Activated CD8-positive, alpha-beta memory T cell treated with anti-CD3 and anti-CD28 coated beads, Interleukin-2, amount 10 ng/mL, durations not matched to agents 7 days and 5 days (primary cell): ENCODE measurements around the gene RPS27. TPM values are rescaled to one million over a fixed set of nuclear protein-coding genes. Genes with fewer than 3 reads are reported as not detected.
A peak's percentile ranks its signal among the peaks of the same experiment; 100 is the strongest.

ENCODE experiments used
- ATAC-seq: fragments of 150-1000 bp; cut with Tn5 transposase; one replicate; pipeline ENCODE4 v1.10.0; 2021; ENCODE audit warnings: moderate library complexity
- CTCF ChIA-PET: fragments of 350-600 bp; sonication (Branson Sonifier 250); formaldehyde crosslinking; loops from one replicate; lab custom pipeline; 2021; ENCODE audit warnings: antibody characterized with exemption; lab: Charles Lee
- DNase-seq: peaks from one replicate; pipeline ENCODE4 v3.0.0-alpha.2; 2020
- H3K27ac Mint-ChIP-seq: one replicate; pipeline ENCODE4 v1.8.0; 2021; ENCODE audit warnings: mild to moderate bottlenecking, mixed read lengths
- H3K27me3 Mint-ChIP-seq: one replicate; pipeline ENCODE4 v1.8.0; 2021; ENCODE audit warnings: mixed read lengths
- H3K36me3 Mint-ChIP-seq: one replicate; pipeline ENCODE4 v1.8.0; 2021; ENCODE audit warnings: mild to moderate bottlenecking, mixed read lengths
- H3K4me1 Mint-ChIP-seq: one replicate; pipeline ENCODE4 v1.8.0; 2021; ENCODE audit warnings: mixed read lengths
- H3K4me3 Mint-ChIP-seq: one replicate; pipeline ENCODE4 v1.8.0; 2021; ENCODE audit warnings: mild to moderate bottlenecking, moderate library complexity, mixed read lengths
- H3K9me3 Mint-ChIP-seq: one replicate; pipeline ENCODE4 v1.8.0; 2022; ENCODE audit warnings: low read depth, mixed read lengths
- total RNA-seq, 2 experiments: library from RNA; stranded (reverse); gene quantifications; one replicate each; pipeline ENCODE4 v1.2.3, GENCODE V29; 2021

RPS27 gene
- 1,000 to 10,000 TPM; 1,223 to 1,678 TPM for total RNA-seq

DNA sequence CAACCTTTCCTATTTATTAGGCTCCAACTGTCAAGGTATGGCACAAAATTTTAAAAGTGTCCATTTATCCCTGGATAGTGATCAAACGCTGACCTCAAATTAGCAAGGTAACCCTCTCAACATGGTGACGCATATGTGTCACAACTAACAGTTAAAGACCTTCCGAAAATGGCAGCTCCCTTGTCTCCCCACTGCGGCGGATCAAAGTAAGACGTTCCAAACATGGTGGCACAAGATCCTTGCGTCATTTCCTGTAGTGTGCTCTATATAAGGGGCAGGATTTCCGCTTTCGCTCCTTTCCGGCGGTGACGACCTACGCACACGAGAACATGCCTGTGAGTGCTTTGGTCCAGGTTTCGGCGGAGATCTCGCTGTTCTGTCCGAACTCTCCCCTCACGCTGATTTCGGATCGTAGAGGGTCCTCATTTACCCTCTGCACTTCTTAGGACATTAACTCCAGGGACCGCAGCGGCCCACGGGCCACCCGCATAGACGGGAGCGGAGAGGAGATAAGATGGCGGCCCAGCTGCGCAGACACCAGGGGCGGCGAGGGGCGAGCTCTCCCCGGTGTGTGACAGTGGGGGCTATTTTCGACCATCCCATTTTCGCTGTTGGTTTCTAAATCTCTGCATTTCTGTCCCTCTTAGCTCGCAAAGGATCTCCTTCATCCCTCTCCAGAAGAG, at the start of gene RPS27:
Gene RPS27, plus strand, starts transcription at position 295 of the 683 bp plus-strand sequence. Its CDS starts 35 bp downstream, at position 330.
- peak within 1 kb of the TSS; percentile 98 for H3K4me3 Mint-ChIP-seq
- DNase-seq (peak; percentile 95), ATAC-seq (peak; percentile 82)
- peaks cover 1% of the 10 kb centered on the region for H3K9me3 Mint-ChIP-seq
- H3K27me3 Mint-ChIP-seq, result no peaks in the 10 kb centered on the region
- H3K27ac Mint-ChIP-seq, result peak within 1 kb of the TSS; percentile 99
- peaks cover 42% of the 10 kb centered on the region for H3K36me3 Mint-ChIP-seq
- H3K4me1 Mint-ChIP-seq, result peaks cover 45% of the 10 kb centered on the region
- CTCF ChIA-PET, result interaction anchor here (1.0 to 3.2 kb wide), 7 partner anchors 13 to 319 kb away, joined by 3 to 18 read pairs (median 4); partner anchors contain the start of genes JTB and SLC39A1

DNA sequence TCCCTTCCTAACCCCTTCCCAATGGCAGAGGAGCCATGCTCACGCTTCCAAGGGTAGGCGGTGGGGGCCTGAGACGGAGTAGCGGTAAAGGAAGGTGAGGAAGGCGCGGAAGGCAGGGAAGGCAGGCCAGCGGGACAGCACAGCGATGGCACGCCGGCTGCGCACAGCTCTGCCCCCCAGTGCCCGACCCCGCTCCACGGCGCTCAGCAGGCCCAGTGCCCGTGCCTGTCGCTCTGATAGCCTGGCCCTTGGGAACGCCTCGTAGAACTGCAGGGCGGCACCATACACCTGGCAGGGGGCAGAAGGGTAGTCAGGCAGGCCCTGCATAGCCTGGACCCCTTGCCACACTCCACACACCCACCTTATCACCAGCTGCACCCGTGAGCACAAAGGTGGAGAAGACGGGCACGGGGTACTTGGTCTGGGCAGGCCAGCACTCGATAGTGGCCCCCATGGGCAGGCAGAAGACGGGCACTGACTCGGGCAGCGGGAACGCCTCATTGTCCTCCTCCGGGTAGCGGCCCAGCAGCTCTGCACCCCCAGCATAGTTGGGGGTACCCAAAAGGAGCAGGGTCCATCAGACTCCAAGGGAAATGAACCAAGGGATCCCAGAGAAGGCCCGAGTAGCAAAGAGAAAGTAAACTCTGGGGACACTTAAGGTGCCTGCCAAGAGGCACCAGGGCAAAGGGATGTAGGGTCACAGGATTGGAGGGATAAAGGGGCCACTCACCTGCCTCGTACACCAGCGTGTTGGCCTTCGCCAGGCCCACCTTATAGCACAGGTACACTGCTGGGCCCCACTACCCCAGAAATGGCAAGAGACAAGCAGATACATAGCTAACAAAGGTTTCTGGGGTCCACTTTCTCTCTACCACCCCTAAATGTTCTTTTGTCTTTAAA, 48.5 kb upstream of the RPS27 start:
- ATAC-seq (no peak), DNase-seq (no peak)
- Mint-ChIP-seq H3K4me3 (no peak overlapping the region), H3K27ac (no peak overlapping the region), H3K27me3 (no peaks in the 10 kb centered on the region), H3K9me3 (no peaks in the 10 kb centered on the region), H3K36me3 (peaks cover 41% of the 10 kb centered on the region), H3K4me1 (peaks cover 25% of the 10 kb centered on the region)
- CTCF ChIA-PET, result no interaction called here

DNA sequence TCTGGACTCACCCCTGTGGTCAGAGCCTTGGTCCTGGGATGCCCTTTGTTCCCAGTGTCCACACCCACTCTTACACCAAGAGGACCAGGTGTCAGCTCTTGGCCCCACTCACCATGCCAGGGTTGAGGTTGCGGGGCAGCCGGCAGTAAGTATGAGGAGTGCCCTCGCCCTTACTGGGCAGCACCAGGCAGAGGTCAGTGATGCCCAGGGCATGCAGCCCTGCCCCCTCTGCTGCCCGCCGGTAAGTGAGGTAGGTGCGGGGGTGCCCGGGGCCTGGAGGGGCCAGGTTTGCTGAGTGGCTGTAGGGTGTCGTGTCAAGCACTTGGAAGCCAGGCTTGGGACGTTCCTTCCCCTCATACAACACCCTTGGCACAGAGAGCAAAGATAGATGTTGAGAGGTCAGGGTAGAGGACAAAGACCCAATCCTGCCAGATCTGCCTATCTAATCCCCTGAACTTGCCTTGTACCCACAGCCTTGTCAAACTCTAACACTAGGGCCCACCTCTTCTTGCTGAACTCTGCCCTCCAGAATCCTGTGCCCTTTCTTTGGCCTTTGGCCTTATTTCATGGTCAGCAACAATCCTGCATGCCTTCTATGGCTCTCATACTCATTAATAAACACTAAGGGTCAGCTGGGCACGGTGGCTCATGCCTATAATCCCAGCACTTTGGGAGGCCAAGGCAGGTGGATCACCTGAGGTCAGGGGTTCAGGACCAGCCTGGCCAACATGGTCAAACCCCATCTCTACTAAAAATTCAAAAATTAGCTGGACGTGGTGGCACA, 47.6 kb upstream of the RPS27 start:
- no peak overlapping the region for H3K4me3 Mint-ChIP-seq
- peak overlapping the region; percentile 62 for H3K27ac Mint-ChIP-seq
- peaks cover 33% of the 10 kb centered on the region for H3K36me3 Mint-ChIP-seq
- peaks cover 27% of the 10 kb centered on the region for H3K4me1 Mint-ChIP-seq
- ATAC-seq (no peak), DNase-seq (no peak)
- no peaks in the 10 kb centered on the region for H3K27me3 Mint-ChIP-seq
- CTCF ChIA-PET, result interaction anchor here (4.3 to 5.1 kb wide), 2 partner anchors 21 to 145 kb away, joined by 40 to 61 read pairs; partner anchors contain the start of gene GATAD2B
- H3K9me3 Mint-ChIP-seq, result no peaks in the 10 kb centered on the region

DNA sequence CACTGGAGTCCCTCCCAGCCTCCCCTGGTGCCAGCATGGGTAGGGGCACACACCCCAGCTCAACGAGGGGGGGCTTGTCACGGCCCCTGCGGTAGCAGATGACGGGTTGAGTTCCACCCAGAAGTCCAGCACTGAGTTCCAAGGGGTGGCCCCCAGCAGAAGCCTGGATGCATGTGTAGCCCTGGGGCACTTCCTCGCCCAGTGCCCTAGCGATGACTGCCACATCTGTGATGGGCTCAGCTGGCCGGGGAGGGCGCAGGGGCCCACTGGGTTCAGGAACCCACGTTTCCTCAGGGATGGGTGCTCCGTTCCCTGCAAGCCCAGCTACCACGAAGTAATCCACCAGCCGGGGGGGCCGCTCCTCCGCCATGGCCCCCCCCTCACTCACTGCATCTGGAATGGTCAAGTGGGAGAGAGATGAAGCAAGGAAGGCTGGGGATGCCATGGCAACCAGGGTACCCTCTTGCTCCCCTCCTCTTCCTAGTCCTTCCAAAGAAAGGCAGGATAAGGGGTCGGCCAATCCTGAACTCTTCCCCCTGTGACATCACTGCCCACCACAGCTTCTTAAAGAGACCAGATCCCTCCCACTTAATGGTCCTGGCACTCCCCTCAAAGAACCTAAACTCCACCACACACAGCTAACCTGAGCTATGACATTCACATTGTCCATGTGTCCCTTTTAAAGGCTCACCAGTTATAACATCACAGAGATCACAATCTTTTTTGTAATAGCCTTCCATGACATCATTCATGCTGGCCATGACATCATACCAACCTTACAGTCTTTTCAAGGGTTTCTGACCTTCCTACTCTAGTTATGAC, 46.3 kb upstream of the RPS27 start:
- DNase-seq, result no peak
- H3K27ac Mint-ChIP-seq, result peak overlapping the region; percentile 98

DNA sequence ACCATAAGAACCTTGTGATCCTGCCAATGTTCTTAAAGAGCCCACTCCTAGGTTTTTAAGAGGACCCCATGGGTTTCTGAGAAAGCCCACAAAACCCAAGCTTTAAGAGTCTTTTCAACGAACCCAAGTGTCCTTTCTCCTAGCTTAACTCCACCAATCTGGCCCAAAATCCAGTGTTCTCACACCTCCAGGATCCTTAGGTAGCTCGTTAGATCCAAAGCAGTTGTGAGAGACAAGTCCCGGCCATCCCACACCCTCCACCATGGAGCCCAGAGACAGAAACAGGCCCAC, 45.8 kb upstream of the RPS27 start:
- peak overlapping the region; percentile 83 for H3K4me3 Mint-ChIP-seq
- CTCF ChIA-PET, result interaction anchor here (0.7 to 5.1 kb wide), 17 partner anchors 10 to 272 kb away, joined by 3 to 61 read pairs (median 16); partner anchors contain the start of genes CREB3L4, CRTC2, GATAD2B and JTB
- no peaks in the 10 kb centered on the region for H3K27me3 Mint-ChIP-seq
- peaks cover 35% of the 10 kb centered on the region for H3K36me3 Mint-ChIP-seq
- peak overlapping the region; percentile 98 for H3K27ac Mint-ChIP-seq
- DNase-seq (no peak), ATAC-seq (no peak)
- no peaks in the 10 kb centered on the region for H3K9me3 Mint-ChIP-seq
- H3K4me1 Mint-ChIP-seq, result peaks cover 27% of the 10 kb centered on the region

More for the DNA sequence above, 46.3 kb upstream of the RPS27 start:
- Mint-ChIP-seq H3K4me1 (peaks cover 27% of the 10 kb centered on the region), H3K27me3 (no peaks in the 10 kb centered on the region), H3K36me3 (peaks cover 34% of the 10 kb centered on the region), H3K9me3 (no peaks in the 10 kb centered on the region), H3K4me3 (peak overlapping the region; percentile 83)
- ATAC-seq, result no peak
- CTCF ChIA-PET, result interaction anchor here (0.7 to 5.1 kb wide), 17 partner anchors 14 to 950 kb away, joined by 3 to 61 read pairs (median 16); partner anchors contain the start of genes CREB3L4, CRTC2, GATAD2B and JTB

DNA sequence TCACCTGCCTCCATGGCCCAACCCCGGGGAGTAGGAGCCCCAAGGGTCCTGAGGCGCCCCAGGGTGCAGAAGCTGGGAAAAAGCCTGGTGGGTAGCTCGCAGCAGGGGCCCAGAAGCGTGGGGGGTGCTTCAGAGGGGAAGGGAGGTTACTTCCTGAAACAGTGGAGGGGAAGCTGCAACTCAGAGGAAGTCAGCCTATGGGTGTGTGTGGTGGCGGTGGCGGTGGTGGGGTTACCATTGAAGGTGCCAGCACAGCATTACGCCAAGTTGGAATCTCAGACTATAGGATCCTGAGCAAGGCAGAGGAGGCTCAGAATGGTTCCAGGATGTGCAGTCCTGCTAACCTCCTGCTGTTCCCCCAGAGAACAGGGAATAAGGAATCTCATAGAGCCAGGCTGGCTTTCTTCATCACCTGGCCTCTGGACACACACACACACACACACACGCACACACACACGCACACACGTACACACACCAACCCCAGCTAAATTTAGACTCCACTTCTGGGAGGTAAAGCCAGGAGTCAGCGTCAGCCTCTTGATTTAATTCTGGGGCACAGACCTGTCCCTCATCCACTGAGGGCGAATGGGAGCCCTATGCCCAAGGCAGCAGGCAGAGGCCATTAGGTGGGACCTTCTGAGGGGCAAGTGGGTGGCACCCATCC, 45.3 kb upstream of the RPS27 start:
- ATAC-seq (peak; percentile 70), DNase-seq (peak; percentile 95)
- Mint-ChIP-seq H3K4me3 (peak overlapping the region; percentile 83), H3K36me3 (peaks cover 37% of the 10 kb centered on the region), H3K27ac (peak overlapping the region; percentile 98), H3K27me3 (no peaks in the 10 kb centered on the region), H3K9me3 (no peaks in the 10 kb centered on the region), H3K4me1 (peaks cover 27% of the 10 kb centered on the region)
- CTCF ChIA-PET, result interaction anchor here (0.6 to 5.1 kb wide), 22 partner anchors 9 to 273 kb away, joined by 3 to 61 read pairs (median 7); partner anchors contain the start of genes CREB3L4, CRTC2, GATAD2B and JTB

DNA sequence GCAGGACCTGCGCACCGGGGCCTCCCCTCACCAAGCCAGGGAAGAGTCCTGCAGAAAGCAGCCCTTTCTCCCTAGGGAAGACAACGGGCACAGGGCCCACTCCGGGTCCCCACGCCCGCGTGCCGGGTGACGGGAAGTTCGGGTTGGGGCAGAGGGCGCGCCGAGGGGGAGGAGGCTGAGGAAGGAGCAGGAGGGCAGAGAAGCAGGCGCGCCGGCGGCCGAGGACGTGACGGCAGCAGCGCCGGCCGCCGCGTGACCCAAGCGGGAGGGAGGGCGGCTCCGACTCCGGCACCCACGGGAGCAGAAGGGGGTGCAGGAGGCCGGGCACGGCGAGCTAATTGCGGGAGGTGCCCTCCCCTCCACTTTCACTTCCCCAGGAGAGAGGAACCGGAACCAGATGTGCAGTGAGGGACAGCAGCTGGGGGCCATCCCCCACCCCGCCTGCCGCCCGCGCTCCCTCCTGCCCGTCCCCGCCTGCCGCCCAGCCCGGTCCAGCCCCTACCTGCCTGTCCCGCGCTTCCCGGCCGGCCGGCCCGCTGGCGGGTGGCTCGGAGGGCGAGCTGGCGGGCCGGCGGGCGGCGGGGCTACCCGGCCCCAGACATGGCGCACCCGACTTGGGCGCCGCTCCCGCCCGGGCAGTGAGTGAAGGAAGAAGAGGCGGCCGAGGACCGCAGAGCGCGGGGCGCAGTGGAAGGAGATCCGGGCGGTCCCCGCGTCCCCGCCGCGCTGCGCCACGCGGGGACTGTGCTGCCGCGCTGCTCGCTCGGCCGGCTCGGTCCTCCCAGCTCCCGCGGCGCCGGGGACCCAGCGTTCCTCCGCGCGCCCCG, 44.6 kb upstream of the RPS27 start:
- Mint-ChIP-seq H3K4me1 (peaks cover 27% of the 10 kb centered on the region), H3K9me3 (no peaks in the 10 kb centered on the region), H3K27me3 (no peaks in the 10 kb centered on the region), H3K4me3 (peak overlapping the region; percentile 83), H3K27ac (peak overlapping the region; percentile 98), H3K36me3 (peaks cover 37% of the 10 kb centered on the region)
- DNase-seq, result peak; percentile 85
- ATAC-seq, result peak; percentile 52
- CTCF ChIA-PET, result interaction anchor here (0.6 to 5.1 kb wide), 27 partner anchors 9 to 672 kb away, joined by 3 to 61 read pairs (median 4); partner anchors contain the start of genes CREB3L4, CRTC2, GATAD2B and JTB

DNA sequence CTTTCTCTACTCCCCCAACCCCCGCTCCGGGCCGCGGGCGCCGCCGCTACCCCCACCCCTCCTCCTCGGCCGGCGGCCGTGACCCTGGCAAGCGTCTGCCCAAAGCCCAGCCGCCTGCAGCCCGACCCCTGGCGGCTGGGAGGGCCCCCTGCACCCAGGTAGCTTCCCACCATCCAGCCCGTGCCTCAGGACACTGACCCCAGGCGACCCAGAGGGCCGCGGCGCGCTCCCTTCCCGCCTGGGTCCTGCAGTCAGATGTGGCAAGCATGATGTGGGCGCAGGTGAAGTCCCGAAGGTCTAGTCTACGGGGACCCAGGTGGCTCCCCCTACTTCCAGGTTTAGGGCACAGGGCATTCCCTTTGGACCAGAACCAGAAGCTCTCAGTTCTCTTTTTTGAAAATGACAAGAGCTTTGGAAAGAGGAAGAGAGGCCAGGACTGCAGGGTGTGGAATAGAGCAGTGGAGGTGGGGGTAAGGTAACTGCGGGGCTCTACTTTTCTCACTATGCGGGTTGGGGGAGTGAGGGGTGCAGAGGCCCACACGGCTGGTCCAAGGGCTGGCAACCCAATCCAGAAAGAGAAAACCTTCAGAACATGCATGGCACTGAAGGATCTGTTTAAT, 43.8 kb upstream of the RPS27 start, which contains the start of gene DENND4B:
Gene DENND4B, minus strand, starts transcription at position 97 of the 620 bp plus-strand sequence. CDS start 2,344 bp downstream, outside the sequence.
- peak within 1 kb of the TSS; percentile 98 for H3K27ac Mint-ChIP-seq
- peak; percentile 83 for DNase-seq
- peak within 1 kb of the TSS; percentile 83 for H3K4me3 Mint-ChIP-seq
- no peaks in the 10 kb centered on the region for H3K9me3 Mint-ChIP-seq
- H3K4me1 Mint-ChIP-seq, result peaks cover 27% of the 10 kb centered on the region
- H3K36me3 Mint-ChIP-seq, result peaks cover 35% of the 10 kb centered on the region
- CTCF ChIA-PET, result interaction anchor here (0.6 to 5.1 kb wide), 26 partner anchors 11 to 671 kb away, joined by 3 to 61 read pairs (median 5); partner anchors contain the start of genes CREB3L4, CRTC2, GATAD2B and JTB
- H3K27me3 Mint-ChIP-seq, result no peaks in the 10 kb centered on the region
- ATAC-seq, result peak; percentile 72

DNA sequence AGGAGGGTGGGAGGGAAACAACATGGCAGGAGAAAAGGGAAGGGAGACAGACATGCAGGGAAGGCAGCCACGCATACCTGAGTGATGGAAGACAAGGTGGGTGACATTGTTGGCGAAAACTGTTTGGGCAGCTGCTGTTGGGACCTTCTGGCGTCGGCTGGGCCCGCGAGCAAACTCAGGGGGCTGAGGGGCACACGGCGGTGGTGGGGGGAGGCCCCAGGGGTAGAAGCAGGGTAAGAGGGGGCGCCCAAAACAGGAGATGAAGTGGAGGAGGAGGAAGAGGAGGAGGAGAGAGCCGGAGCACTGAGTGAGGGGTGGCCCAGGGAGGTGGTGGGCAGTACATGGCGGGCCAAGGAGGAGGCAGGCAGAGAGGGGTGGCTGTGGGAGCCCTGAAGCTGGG, 39.4 kb upstream of the RPS27 start:
- Mint-ChIP-seq H3K27ac (no peak overlapping the region), H3K4me1 (peaks cover 24% of the 10 kb centered on the region), H3K9me3 (no peaks in the 10 kb centered on the region), H3K36me3 (peaks cover 38% of the 10 kb centered on the region), H3K27me3 (no peaks in the 10 kb centered on the region), H3K4me3 (no peak overlapping the region)
- DNase-seq (no peak), ATAC-seq (no peak)
- CTCF ChIA-PET, result no interaction called here

DNA sequence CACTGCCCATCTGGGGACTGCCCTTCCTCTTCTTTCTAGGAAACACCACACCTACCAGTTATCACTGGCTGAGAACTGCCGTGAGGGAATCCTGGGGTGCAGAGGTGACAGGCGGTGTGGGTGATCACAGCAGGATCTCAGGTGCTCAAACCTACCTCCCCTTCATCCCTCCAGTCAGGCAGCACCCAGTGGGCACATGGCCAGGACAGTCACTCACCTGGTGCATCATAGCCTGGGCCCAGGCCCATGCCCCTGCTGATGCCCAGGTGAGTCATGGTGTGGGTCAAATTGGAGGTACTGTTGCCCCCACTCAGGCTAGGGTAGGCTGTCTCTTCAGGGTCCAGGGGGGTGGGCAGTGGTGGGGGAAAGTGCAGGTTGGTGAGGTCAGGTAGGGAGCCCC, 38.8 kb upstream of the RPS27 start:
- Mint-ChIP-seq H3K4me1 (peaks cover 28% of the 10 kb centered on the region), H3K27ac (peak overlapping the region; percentile 8), H3K36me3 (peaks cover 38% of the 10 kb centered on the region), H3K9me3 (no peaks in the 10 kb centered on the region), H3K4me3 (no peak overlapping the region), H3K27me3 (no peaks in the 10 kb centered on the region)
- ATAC-seq (no peak), DNase-seq (no peak)
- CTCF ChIA-PET, result no interaction called here
